Left lung (tissue), 10 donors: ENCODE data around the gene ZNF740. TPM values are rescaled to one million over a fixed set of nuclear protein-coding genes. Genes with fewer than 3 reads are reported as not detected.
A peak's percentile ranks its signal among the peaks of the same experiment; 100 is the strongest.

Source experiments
- ATAC-seq: fragments of 200-7000 bp; cut with Tn5 transposase; one replicate; pipeline ENCODE4 v1.9.1; 2020; ENCODE audit warnings: moderate library complexity
- DNase-seq, 4 donors: peaks; one replicate each; pipeline ENCODE4 v3.0.0-alpha.2; 2013 to 2020
- H3K27ac ChIP-seq, 2 donors: fragments of 200-600 bp; sonication (generic) in 1 of 2; one replicate each; pipeline versions ENCODE4 v1.5.0 to v1.8.0; 2020 to 2021
- H3K27me3 ChIP-seq, 2 donors: fragments of 200-600 bp; sonication (generic) in 1 of 2; one replicate each; pipeline versions ENCODE4 v1.5.0 to v1.8.0; 2020 to 2021
- H3K36me3 ChIP-seq, 2 donors: fragments of 200-600 bp; sonication (generic) in 1 of 2; one replicate each; pipeline versions ENCODE4 v1.5.0 to v1.8.0; 2020 to 2021
- H3K4me1 ChIP-seq, 2 donors: fragments of 200-600 bp; one replicate each; pipeline ENCODE4 v1.8.0; 2021
- H3K4me3 ChIP-seq, 2 donors: fragments of 200-600 bp; sonication (generic) in 1 of 2; one replicate each; pipeline versions ENCODE4 v1.5.0 to v1.8.0; 2020 to 2021; ENCODE audit warnings: mild to moderate bottlenecking in 1 of 2
- H3K9me3 ChIP-seq, 2 donors: fragments of 200-600 bp; sonication (generic) in 1 of 2; one replicate each; pipeline versions ENCODE4 v1.5.0 to v1.8.0; 2020 to 2021
- CTCF ChIP-seq, 2 donors: fragments of 200-600 bp; sonication (generic) in 1 of 2; IDR thresholded peaks; one replicate each; pipeline versions ENCODE4 v1.5.0 to v1.8.0; 2021; ENCODE audit warnings: antibody characterized with exemption in 2 of 2
- intact Hi-C, 2 donors: fragments of 100-400 bp; cut with DNase I; formaldehyde crosslinking; loops; one replicate each; pipeline versions ENCODE4 v1.11.2 to v1.14.2; 2022
- polyA plus RNA-seq, 6 donors: library from polyadenylated mRNA; unstranded; fragments of 120-200 nt; gene quantifications; one replicate each; pipeline ENCODE4 v1.2.1, GENCODE V29; 2013; ENCODE audit not compliant: insufficient read length in 6 of 6
- total RNA-seq, 2 donors: library from RNA; stranded (reverse); fragmentation: NEBNext Ultra II Directional; extraction: Animal tissue kit (Norgen Biotek cat#: 25700); gene quantifications; one replicate each; pipeline ENCODE4 v1.2.1, GENCODE V29; 2021
- donor health status: DM: no; HTN: yes; CAD: no.
- donor health status: DM: no; HTN: no; CAD: no.

Gene ZNF740
- total and polyA plus RNA-seq, 8 donors: 34.6 to 67.4 (median 62.0) TPM

DNA sequence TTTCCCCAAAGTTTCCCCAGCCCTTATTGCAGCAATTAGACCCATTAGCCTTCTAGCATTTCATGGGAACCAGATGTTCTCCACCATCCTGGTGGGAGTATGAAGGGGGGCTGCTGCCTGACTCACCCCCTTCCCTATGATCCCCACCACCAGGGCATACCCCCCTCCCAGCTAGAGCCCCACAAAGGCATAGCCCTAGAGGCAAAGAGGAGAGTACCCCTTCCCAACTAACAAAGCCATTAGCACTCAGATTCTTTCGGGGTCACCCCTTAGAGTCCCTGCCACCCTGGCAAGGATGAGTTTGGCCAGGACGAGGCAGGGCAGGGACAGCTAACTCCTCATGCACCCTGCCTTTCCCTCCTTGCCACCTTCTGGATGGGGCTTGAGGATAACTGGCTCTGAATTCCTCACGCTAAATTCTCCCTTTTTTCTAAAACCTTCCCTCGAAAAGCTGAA, 42.3 kb downstream of the ZNF740 start:
- no peak for TF ChIP-seq CTCF (IDR thresholded peaks at IDR 0.05)
- no peaks in the 10 kb centered on the region for H3K36me3 ChIP-seq
- peaks cover 44 to 73% of the 10 kb centered on the region in 2 donors for H3K4me1 ChIP-seq
- DNase-seq (no peak), ATAC-seq (no peak)
- H3K9me3 ChIP-seq: no peaks in the 10 kb centered on the region
- peak overlapping the region; percentile 97 to 99 for H3K27ac ChIP-seq
- intact Hi-C loops: no loop called here
- peaks cover 0 to 15% of the 10 kb centered on the region in 2 donors for H3K27me3 ChIP-seq
- no peak overlapping the region for H3K4me3 ChIP-seq

GRCh38 chr12:53223389-53224060, 43.0 kb downstream of the ZNF740 start:
- peak in 1 of 4 donors; percentile 78 for DNase-seq

DNA sequence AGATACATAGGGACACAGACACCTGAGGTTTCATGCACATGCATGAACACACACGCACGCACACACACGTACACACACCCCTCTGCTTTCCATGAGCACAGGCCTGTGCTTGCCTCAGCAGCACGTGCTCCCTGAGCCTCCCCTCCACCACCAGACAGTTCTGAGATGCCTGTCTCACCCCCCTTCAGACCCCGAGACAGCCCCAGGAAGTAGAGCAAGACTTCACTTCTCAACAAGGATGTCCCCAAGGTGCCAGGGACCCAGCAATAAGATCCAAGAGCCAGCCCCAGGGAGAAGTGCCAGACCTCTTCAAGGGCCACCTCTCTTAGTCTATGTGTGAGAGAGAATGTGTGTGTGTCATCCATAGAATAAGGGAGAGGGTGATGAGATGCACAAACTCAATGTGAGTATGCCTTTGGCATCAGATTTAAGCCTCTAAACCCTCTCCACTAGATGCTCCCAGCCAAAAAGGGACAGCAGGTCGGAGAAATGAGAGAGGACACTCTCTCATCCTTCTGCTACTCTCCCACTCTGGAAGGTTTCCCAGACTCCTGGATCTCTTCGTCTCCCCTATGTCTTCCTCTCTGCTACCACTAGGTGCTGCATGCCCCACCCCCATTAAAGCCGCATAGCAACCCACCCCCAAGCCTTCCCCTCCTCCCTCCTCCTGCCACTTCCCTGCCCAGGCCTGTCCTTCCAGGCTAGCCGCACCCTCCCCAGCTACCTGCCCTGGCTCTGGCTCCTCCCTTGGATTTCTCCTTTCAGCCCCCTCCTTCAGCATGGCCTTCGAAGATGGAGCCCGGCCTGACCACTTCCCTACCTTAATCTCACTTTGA, 43.8 kb downstream of the ZNF740 start:
- DNase-seq (peak in 1 of 4 donors; percentile 47), ATAC-seq (no peak)
- H3K36me3 ChIP-seq: no peaks in the 10 kb centered on the region
- no peak for TF ChIP-seq CTCF (IDR thresholded peaks at IDR 0.05)
- no peak overlapping the region for H3K4me3 ChIP-seq
- H3K9me3 ChIP-seq: no peaks in the 10 kb centered on the region
- intact Hi-C loops: no loop called here
- peaks cover 0 to 13% of the 10 kb centered on the region in 2 donors for H3K27me3 ChIP-seq
- peak overlapping the region; percentile 97 to 99 for H3K27ac ChIP-seq
- H3K4me1 ChIP-seq: peaks cover 36 to 59% of the 10 kb centered on the region in 2 donors

More at GRCh38 chr12:53223389-53224060, 43.0 kb downstream of the ZNF740 start:
- no peaks in the 10 kb centered on the region for H3K36me3 ChIP-seq
- intact Hi-C loops: no loop called here
- H3K4me3 ChIP-seq: no peak overlapping the region
- H3K9me3 ChIP-seq: no peaks in the 10 kb centered on the region
- peak overlapping the region; percentile 97 to 99 for H3K27ac ChIP-seq
- no peak for ATAC-seq
- no peak for TF ChIP-seq CTCF (IDR thresholded peaks at IDR 0.05)
- peaks cover 37 to 67% of the 10 kb centered on the region in 2 donors for H3K4me1 ChIP-seq
- H3K27me3 ChIP-seq: peaks cover 0 to 15% of the 10 kb centered on the region in 2 donors

DNA sequence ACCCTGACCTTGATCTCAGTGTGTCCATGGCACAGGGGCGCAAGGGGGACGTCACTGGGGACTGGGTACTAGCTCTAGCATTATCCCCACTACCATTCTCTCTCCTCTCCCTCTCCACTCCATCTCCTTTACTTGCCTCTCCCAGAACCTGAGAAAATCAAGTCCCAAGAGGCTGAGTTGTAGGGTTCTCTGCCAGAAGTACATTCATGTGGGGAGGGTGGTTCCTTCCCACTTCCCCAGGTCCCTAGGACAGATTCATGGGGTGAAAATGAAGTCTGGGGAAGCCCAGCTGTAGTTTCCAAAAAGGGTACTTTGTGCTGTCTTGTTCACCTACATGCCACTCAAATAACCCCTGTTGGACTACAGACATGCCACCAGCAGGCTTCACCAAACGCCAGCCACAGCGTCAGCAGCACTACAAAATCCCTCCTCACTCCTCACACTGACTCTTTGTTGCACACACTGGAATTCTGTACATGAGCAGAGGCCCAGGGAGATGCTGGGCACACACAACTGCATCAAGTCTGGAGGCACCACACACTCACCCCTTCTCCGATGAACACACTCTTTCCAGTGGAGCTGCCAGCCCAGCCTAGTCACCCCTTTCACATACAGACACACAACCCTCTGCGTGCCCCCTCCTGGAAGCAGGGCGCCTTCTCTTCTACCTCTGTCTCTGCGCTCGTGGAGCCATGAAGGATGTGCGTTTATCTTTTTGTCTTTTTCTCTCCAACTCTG, 44.5 kb downstream of the ZNF740 start:
- Histone ChIP-seq H3K4me1 (peaks cover 36 to 51% of the 10 kb centered on the region in 2 donors), H3K27ac (no peak overlapping the region), H3K27me3 (peaks cover 0 to 5% of the 10 kb centered on the region in 2 donors), H3K9me3 (no peaks in the 10 kb centered on the region), H3K4me3 (no peak overlapping the region), H3K36me3 (no peaks in the 10 kb centered on the region)
- no peak for TF ChIP-seq CTCF (IDR thresholded peaks at IDR 0.05)
- ATAC-seq (no peak), DNase-seq (no peak)
- intact Hi-C loops: no loop called here
